MM.1S (cell line): ENCODE results near the gene CREB3L2.
"Not testable (repeated sequence)": the region's sequence is repeated elsewhere in the genome, so short reads cannot be mapped to it uniquely, and the experiment has no call there.

Experiments
- DNase-seq: peaks from one replicate; pipeline ENCODE4 v3.0.0-alpha.2; 2015
- H2AFZ ChIP-seq: fragments of 300-600 bp; sonication (generic); 2 replicates; pipeline ENCODE4 v1.6.0; 2016; ENCODE audit warnings: antibody characterized with exemption, low read length
- H3F3A ChIP-seq: fragments of 300-600 bp; sonication (generic); 2 replicates; pipeline ENCODE4 v1.6.1; 2016; ENCODE audit warnings: mild to moderate bottlenecking, antibody characterized with exemption, low read length, moderate library complexity, mixed read lengths; ENCODE audit not compliant: insufficient read depth
- H3K27ac ChIP-seq: fragments of 300-600 bp; sonication (generic); 2 replicates; pipeline ENCODE4 v1.5.1; 2016; ENCODE audit warnings: mild to moderate bottlenecking, low read length
- H3K27me3 ChIP-seq: fragments of 300-600 bp; sonication (generic); replicated peaks from 2 replicates; pipeline ENCODE4 v1.6.0; 2016; ENCODE audit warnings: low read length; ENCODE audit not compliant: insufficient read depth
- H3K36me3 ChIP-seq: fragments of 300-600 bp; sonication (generic); replicated peaks from 2 replicates; pipeline ENCODE4 v1.6.1; 2016; ENCODE audit warnings: mild to moderate bottlenecking, low read length, mixed read lengths; ENCODE audit not compliant: insufficient read depth
- H3K4me1 ChIP-seq: fragments of 300-600 bp; sonication (generic); 2 replicates; pipeline ENCODE4 v1.6.1; 2016; ENCODE audit warnings: low read length, mixed read lengths
- H3K4me2 ChIP-seq: fragments of 300-600 bp; sonication (generic); 2 replicates; pipeline ENCODE4 v1.6.0; 2016; ENCODE audit warnings: low read depth, low read length
- H3K4me3 ChIP-seq: fragments of 300-600 bp; sonication (generic); 2 replicates; pipeline ENCODE4 v1.5.1; 2016; ENCODE audit warnings: low read length, mixed read lengths
- H3K79me2 ChIP-seq: fragments of 300-600 bp; sonication (generic); 2 replicates; pipeline ENCODE4 v1.6.1; 2016; ENCODE audit warnings: mixed run types, low read length, mixed read lengths
- H3K9ac ChIP-seq: fragments of 300-600 bp; sonication (generic); 2 replicates; pipeline ENCODE4 v1.6.1; 2016; ENCODE audit warnings: low read length, mixed read lengths
- H3K9me2 ChIP-seq: fragments of 300-600 bp; sonication (generic); replicated peaks from 2 replicates; pipeline ENCODE4 v1.6.1; 2016; ENCODE audit warnings: mild to moderate bottlenecking, low read length, mixed read lengths; ENCODE audit not compliant: insufficient read depth
- H3K9me3 ChIP-seq: fragments of 300-600 bp; sonication (generic); replicated peaks from 2 replicates; pipeline ENCODE4 v1.6.1; 2016; ENCODE audit warnings: mild to moderate bottlenecking, low read length, mixed read lengths; ENCODE audit not compliant: insufficient read depth
- H4K20me1 ChIP-seq: fragments of 300-600 bp; sonication (generic); 2 replicates; pipeline ENCODE4 v1.6.1; 2016; ENCODE audit warnings: mild to moderate bottlenecking, low read length, moderate library complexity, mixed read lengths; ENCODE audit not compliant: insufficient read depth
- CTCF ChIP-seq: fragments of 300-600 bp; sonication (generic); IDR thresholded peaks from 2 replicates; pipeline ENCODE4 v1.5.1; 2016; ENCODE audit warnings: antibody characterized with exemption, low read length, mixed read lengths
- EZH2 ChIP-seq: fragments of 300-600 bp; sonication (generic); optimal IDR thresholded peaks from 2 replicates; pipeline ENCODE3; 2017; ENCODE audit warnings: low read depth, mild to moderate bottlenecking, antibody characterized with exemption, low read length, mixed read lengths
- EZH2phosphoT487 ChIP-seq: fragments of 300-600 bp; sonication (generic); IDR thresholded peaks from 2 replicates; pipeline ENCODE4 v1.6.1; 2018; ENCODE audit warnings: antibody characterized with exemption, low read length

Gene CREB3L2

GRCh38 chr7:137834552-137834951 lies 167.3 kb downstream of the CREB3L2 start:
- H2AFZ ChIP-seq, result no peak overlapping the region
- no peaks in the 10 kb centered on the region for H3K36me3 ChIP-seq
- H3K9me3 ChIP-seq, result no peaks in the 10 kb centered on the region
- H3K27ac ChIP-seq, result no peak overlapping the region
- H3K4me1 ChIP-seq, result no peaks in the 10 kb centered on the region
- H3K9me2 ChIP-seq, result no peaks in the 10 kb centered on the region
- H3K27me3 ChIP-seq, result no peaks in the 10 kb centered on the region
- no peaks in the 10 kb centered on the region for H3F3A ChIP-seq
- TF ChIP-seq EZH2phosphoT487 (no peak), CTCF (no peak), EZH2 (no peak)
- no peak for DNase-seq
- no peak overlapping the region for H3K9ac ChIP-seq
- no peaks in the 10 kb centered on the region for H4K20me1 ChIP-seq
- H3K4me2 ChIP-seq, result no peak overlapping the region
- no peak overlapping the region for H3K4me3 ChIP-seq
- no peaks in the 10 kb centered on the region for H3K79me2 ChIP-seq

- not testable (repeated sequence) for H3K79me2 ChIP-seq, H3F3A ChIP-seq, H3K9me2 ChIP-seq, H3K4me3 ChIP-seq, H4K20me1 ChIP-seq, H2AFZ ChIP-seq, DNase-seq, H3K4me1 ChIP-seq, H3K9ac ChIP-seq, H3K27me3 ChIP-seq, H3K36me3 ChIP-seq, H3K9me3 ChIP-seq, H3K27ac ChIP-seq, H3K4me2 ChIP-seq
Observed at GRCh38 chr7:137832990-137833389, 168.9 kb downstream of the CREB3L2 start.

GRCh38 chr7:137832382-137832781 lies 169.5 kb downstream of the CREB3L2 start:
- Histone ChIP-seq H3K36me3 (no peaks in the 10 kb centered on the region), H3K9me2 (no peaks in the 10 kb centered on the region), H3K4me3 (no peak overlapping the region), H3K4me1 (no peaks in the 10 kb centered on the region), H2AFZ (no peak overlapping the region), H3K4me2 (no peak overlapping the region), H3K9ac (no peak overlapping the region), H3K27ac (no peak overlapping the region), H3F3A (no peaks in the 10 kb centered on the region), H3K27me3 (no peaks in the 10 kb centered on the region), H4K20me1 (no peaks in the 10 kb centered on the region), H3K79me2 (no peaks in the 10 kb centered on the region), H3K9me3 (no peaks in the 10 kb centered on the region)
- no peak for DNase-seq
- TF ChIP-seq EZH2 (no peak), EZH2phosphoT487 (no peak), CTCF (no peak)

GRCh38 chr7:137831555-137831954 lies 170.3 kb downstream of the CREB3L2 start:
- H3K9ac ChIP-seq, H3K27me3 ChIP-seq, H3F3A ChIP-seq: not testable (repeated sequence)

More at GRCh38 chr7:137831555-137831954, 170.3 kb downstream of the CREB3L2 start:
- not testable (repeated sequence) for H3K27ac ChIP-seq, H3K4me1 ChIP-seq, DNase-seq, H3K36me3 ChIP-seq, H2AFZ ChIP-seq, H3K9me2 ChIP-seq, H3K79me2 ChIP-seq, H3K9me3 ChIP-seq, H3K4me3 ChIP-seq, H4K20me1 ChIP-seq, H3K4me2 ChIP-seq
